Upper lobe of right lung (tissue), 1 donor: ENCODE data around the gene CEP83. TPM values are rescaled to one million over a fixed set of nuclear protein-coding genes. Genes with fewer than 3 reads are reported as not detected.
"Not testable (repeated sequence)": the region's sequence is repeated elsewhere in the genome, so short reads cannot be mapped to it uniquely, and the experiment has no call there.

Experiments
- ATAC-seq: fragments of 200-7000 bp; cut with Tn5 transposase; one replicate; pipeline ENCODE4 v1.9.1; 2020; ENCODE audit warnings: mild to moderate bottlenecking, moderate library complexity
- DNase-seq: peaks from one replicate; pipeline ENCODE4 v3.0.0-alpha.2; 2020
- H3K27ac ChIP-seq: fragments of 200-600 bp; one replicate; pipeline ENCODE4 v1.8.0; 2022
- H3K27me3 ChIP-seq: fragments of 200-600 bp; one replicate; pipeline ENCODE4 v1.8.0; 2022; ENCODE audit warnings: mild to moderate bottlenecking
- H3K36me3 ChIP-seq: fragments of 200-600 bp; one replicate; pipeline ENCODE4 v1.8.0; 2022
- H3K4me1 ChIP-seq: fragments of 200-600 bp; one replicate; pipeline ENCODE4 v1.8.0; 2022
- H3K4me3 ChIP-seq: fragments of 200-600 bp; one replicate; pipeline ENCODE4 v1.8.0; 2022; ENCODE audit warnings: mild to moderate bottlenecking
- H3K9me3 ChIP-seq: fragments of 200-600 bp; one replicate; pipeline ENCODE4 v1.8.0; 2022
- CTCF ChIP-seq: fragments of 200-600 bp; IDR thresholded peaks from one replicate; pipeline ENCODE4 v1.8.0; 2022; ENCODE audit warnings: antibody characterized with exemption
- intact Hi-C: fragments of 100-400 bp; cut with DNase I; formaldehyde crosslinking; loops from one replicate; pipeline ENCODE4 v1.11.0; 2022
- total RNA-seq: library from RNA; stranded (reverse); fragmentation: NEBNext Ultra II Directional; extraction: Animal tissue kit (Norgen Biotek cat#: 25700); gene quantifications from one replicate; pipeline ENCODE4 v1.2.1, GENCODE V29; 2021
- donor health status: DM: no; HTN: yes; CAD: no; lungs with severe emphysema.

The CEP83 gene
- total RNA-seq, 1 donor from 2014 or later = 11.0 TPM

DNA sequence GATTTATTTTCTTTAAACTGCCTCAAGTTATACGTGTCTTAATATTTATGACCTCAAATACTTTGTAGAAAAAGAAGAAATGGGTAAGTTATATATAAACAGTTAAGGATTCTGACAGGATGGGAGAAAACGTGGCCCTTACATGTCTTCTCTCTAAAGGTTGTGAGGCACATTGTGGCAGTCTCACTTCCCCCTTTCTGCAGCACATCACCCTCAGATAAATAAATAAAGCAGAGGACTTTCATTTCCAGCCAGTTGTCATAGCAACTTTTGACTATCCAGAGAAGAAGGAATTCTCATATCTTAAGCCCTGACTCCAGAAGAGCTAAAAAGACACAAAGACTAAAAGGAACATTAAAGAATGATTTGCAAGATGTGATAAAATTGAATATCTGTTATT lies 28.8 kb upstream of the CEP83 start:
- no peak for DNase-seq
- Histone ChIP-seq H3K27ac (no peak overlapping the region), H3K9me3 (no peaks in the 10 kb centered on the region), H3K4me1 (no peaks in the 10 kb centered on the region), H3K4me3 (no peak overlapping the region), H3K27me3 (no peaks in the 10 kb centered on the region), H3K36me3 (no peaks in the 10 kb centered on the region)
- ATAC-seq = no peak
- TF ChIP-seq CTCF = no peak
- intact Hi-C loops = no loop called here

GRCh38 chr12:94481734-94482133 lies 22.1 kb upstream of the CEP83 start:
- H3K9me3 ChIP-seq = no peaks in the 10 kb centered on the region
- no peak for DNase-seq
- no peak overlapping the region for H3K4me3 ChIP-seq
- ATAC-seq = no peak
- H3K27ac ChIP-seq = no peak overlapping the region
- H3K27me3 ChIP-seq = no peaks in the 10 kb centered on the region
- H3K4me1 ChIP-seq = no peaks in the 10 kb centered on the region
- intact Hi-C loops = no loop called here
- H3K36me3 ChIP-seq = no peaks in the 10 kb centered on the region
- no peak for TF ChIP-seq CTCF

DNA sequence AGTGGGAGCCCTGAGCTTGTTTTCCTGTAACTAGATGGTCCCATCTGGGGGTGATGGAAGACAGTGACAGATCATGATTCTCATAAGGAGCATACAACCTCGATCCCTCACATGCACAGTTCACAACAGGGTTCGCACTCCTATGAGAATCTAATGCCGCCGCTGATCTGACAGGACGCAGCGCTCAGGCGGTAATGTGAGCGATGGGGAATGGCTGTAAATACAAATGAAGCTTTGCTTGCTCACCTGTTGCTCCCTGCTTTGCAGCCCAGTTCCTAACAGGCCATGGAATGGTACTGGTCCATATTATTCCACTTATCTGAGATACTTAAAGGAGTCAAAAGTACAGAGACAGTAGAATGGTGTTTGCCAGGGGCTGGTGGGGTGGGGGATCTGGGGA lies 9.9 kb upstream of the CEP83 start:
- H3K9me3 ChIP-seq = no peaks in the 10 kb centered on the region
- ATAC-seq = no peak
- DNase-seq = no peak
- TF ChIP-seq CTCF = no peak
- H3K4me3 ChIP-seq = no peak overlapping the region
- H3K27me3 ChIP-seq = no peaks in the 10 kb centered on the region
- no peak overlapping the region for H3K27ac ChIP-seq
- H3K36me3 ChIP-seq = no peaks in the 10 kb centered on the region
- intact Hi-C loops = no loop called here
- H3K4me1 ChIP-seq = no peaks in the 10 kb centered on the region

DNA sequence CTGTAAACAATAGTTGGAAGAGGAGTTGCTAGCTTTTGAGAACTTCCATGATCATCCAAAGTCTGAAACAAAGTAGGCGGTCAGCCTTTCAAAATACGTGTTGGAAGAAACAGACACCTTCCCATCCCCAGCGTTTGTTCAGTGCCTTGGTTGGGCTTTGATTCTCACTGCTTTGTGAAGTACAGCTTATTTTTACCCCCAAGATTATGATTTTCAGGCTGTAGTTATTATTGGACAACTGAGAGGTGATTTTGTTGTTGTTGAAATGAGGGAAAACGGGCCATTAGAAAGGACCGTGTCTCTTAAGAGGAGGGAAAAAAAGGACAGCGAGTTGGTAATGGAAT lies 921 bp upstream of the CEP83 start:
- intact Hi-C loops = no loop called here
- peak overlapping the region; percentile 78 for H3K4me3 ChIP-seq
- no peaks in the 10 kb centered on the region for H3K36me3 ChIP-seq
- no peak for TF ChIP-seq CTCF
- no peak for ATAC-seq
- no peak for DNase-seq
- H3K4me1 ChIP-seq = peaks cover 15% of the 10 kb centered on the region
- H3K9me3 ChIP-seq = no peaks in the 10 kb centered on the region
- H3K27ac ChIP-seq = peak overlapping the region; percentile 90
- no peaks in the 10 kb centered on the region for H3K27me3 ChIP-seq

DNA sequence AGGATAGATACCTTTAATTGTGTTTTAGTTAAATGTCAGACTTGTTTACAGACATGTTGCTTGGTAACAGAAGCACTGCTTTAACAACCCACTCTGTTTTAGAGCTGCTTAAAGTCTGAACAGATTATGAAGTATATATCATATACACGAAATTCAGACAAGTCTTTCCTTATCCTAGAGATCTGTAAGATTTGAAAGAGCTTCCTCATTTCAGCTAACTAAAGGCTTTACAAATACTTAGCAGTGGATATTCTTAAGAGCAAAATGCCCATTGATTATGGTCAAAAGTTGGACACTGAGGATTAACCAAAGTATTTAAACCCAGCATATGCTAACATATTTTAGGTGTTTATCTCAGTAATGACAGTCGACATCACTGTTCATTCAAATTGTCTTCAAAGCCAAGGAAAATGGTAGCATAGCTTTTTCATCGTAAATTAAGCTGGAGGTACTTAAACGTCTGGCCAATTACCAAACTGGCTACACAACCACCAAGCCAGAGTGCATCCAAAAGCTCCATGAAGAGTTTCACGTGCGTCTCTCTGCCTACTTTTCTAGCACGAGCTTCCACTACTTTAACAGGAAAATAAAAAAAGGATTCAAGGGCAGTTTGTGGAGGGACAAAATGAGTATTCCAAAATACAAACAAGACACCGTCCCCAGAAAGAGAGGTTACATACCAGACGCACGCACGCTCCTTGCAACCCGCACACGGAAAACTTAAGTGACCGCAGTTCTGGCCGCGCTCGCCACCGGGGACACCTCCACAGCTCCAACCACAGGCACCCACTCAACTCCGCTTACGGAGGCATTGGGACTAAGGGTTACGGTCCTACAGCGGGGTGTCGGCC lies 565 bp downstream of the CEP83 start:
- Histone ChIP-seq H3K9me3 (no peaks in the 10 kb centered on the region), H3K27me3 (no peaks in the 10 kb centered on the region), H3K36me3 (no peaks in the 10 kb centered on the region), H3K4me3 (peak overlapping the region; percentile 78), H3K4me1 (peaks cover 15% of the 10 kb centered on the region), H3K27ac (peak overlapping the region; percentile 90)
- ATAC-seq (peak; percentile 74), DNase-seq (no peak)
- intact Hi-C loops = no loop called here
- no peak for TF ChIP-seq CTCF

DNA sequence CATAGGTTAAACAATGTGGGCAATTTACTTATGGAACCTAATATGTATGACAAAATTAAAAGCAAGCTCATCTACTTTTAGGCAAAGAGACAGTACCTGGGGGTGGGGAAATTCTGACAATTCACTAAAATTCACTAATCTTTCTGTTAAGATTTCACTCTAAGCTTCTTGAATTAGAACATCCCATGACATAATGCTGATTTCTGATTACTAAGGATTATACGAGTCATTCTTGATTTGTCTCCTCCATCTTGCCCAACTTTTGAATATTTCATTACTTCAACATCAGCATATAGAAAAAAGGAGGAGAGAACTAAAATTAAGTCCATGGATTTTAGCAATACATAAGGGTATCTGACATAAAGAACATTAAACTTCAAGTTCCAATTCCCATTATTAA lies 2.4 kb downstream of the CEP83 start:
- intact Hi-C loops = no loop called here

DNA sequence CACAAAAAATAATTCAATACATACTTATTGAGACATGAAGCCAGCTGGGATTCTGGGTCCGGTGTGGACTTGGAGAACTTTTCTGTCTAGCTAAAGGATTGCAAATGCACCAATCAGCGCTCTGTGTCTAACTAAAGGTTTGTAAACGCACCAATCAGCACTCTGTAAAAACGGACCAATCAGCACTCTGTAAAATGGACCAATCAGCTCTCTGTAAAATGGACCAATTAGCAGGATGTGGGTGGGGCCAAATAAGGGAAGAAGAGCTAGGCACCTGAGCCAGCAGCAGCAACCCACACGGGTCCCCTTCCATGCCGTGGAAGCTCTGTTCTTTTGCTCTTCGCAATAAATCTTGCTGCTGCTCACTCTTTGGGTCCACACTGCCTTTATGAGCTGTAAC lies 5.3 kb downstream of the CEP83 start:
- H3K27me3 ChIP-seq, DNase-seq, H3K4me1 ChIP-seq, intact Hi-C loops, H3K9me3 ChIP-seq, H3K36me3 ChIP-seq, H3K4me3 ChIP-seq, H3K27ac ChIP-seq, ATAC-seq: not testable (repeated sequence)

More for the DNA sequence above, 2.4 kb downstream of the CEP83 start:
- peaks cover 15% of the 10 kb centered on the region for H3K4me1 ChIP-seq
- no peak for TF ChIP-seq CTCF
- H3K27ac ChIP-seq = no peak overlapping the region
- no peaks in the 10 kb centered on the region for H3K36me3 ChIP-seq
- no peak for DNase-seq
- no peak for ATAC-seq
- H3K27me3 ChIP-seq = no peaks in the 10 kb centered on the region
- H3K9me3 ChIP-seq = no peaks in the 10 kb centered on the region
- no peak overlapping the region for H3K4me3 ChIP-seq
